Astrocyte (in vitro differentiated cells and primary cell): ENCODE results near the gene CHL1. TPM values are rescaled to one million over a fixed set of nuclear protein-coding genes. Genes with fewer than 3 reads are reported as not detected.

Experiments used
- DNase-seq: peaks from one replicate; pipeline ENCODE4 v3.0.0-alpha.2; 2010; ENCODE audit warnings: low read depth
- FAIRE-seq: peaks from 2 replicates; lab custom pipeline; 2011; peaks lifted over from hg19 to GRCh38; lab: Jason Lieb, UNC
- H2AFZ ChIP-seq: 2 replicates; pipeline ENCODE4 v1.6.0; 2012; ENCODE audit warnings: low read depth, low read length, inconsistent platforms
- H3K27ac ChIP-seq: 2 replicates; pipeline ENCODE4 v1.5.1; 2011; ENCODE audit warnings: low read depth, low read length, inconsistent platforms
- H3K27me3 ChIP-seq: 2 replicates; pipeline ENCODE4 v1.6.0; 2011; ENCODE audit warnings: low read length, inconsistent platforms; ENCODE audit not compliant: insufficient read depth
- H3K36me3 ChIP-seq: 2 replicates; pipeline ENCODE4 v1.5.1; 2011; ENCODE audit warnings: low read length, inconsistent platforms; ENCODE audit not compliant: insufficient read depth
- H3K4me1 ChIP-seq: 2 replicates; pipeline ENCODE4 v1.5.1; 2011; ENCODE audit warnings: low read length, inconsistent platforms; ENCODE audit not compliant: insufficient read depth
- H3K4me2 ChIP-seq: 2 replicates; pipeline ENCODE4 v1.6.0; 2012; ENCODE audit warnings: low read length, inconsistent platforms
- H3K4me3 ChIP-seq: 2 replicates; pipeline ENCODE4 v1.5.1; 2011; ENCODE audit warnings: low read depth, mild to moderate bottlenecking, low read length, inconsistent platforms; ENCODE audit not compliant: insufficient read depth
- H3K79me2 ChIP-seq: 2 replicates; pipeline ENCODE4 v1.6.0; 2012; ENCODE audit warnings: mild to moderate bottlenecking, low read length, inconsistent platforms; ENCODE audit not compliant: insufficient read depth
- H3K9ac ChIP-seq: 2 replicates; pipeline ENCODE4 v1.6.0; 2012; ENCODE audit warnings: mild to moderate bottlenecking, low read length, inconsistent platforms
- H3K9me3 ChIP-seq: 2 replicates; pipeline ENCODE4 v1.5.1; 2012; ENCODE audit warnings: low read depth, mild to moderate bottlenecking, low read length, inconsistent platforms; ENCODE audit not compliant: insufficient read depth
- H4K20me1 ChIP-seq: 2 replicates; pipeline ENCODE4 v1.6.0; 2012; ENCODE audit warnings: low read length, inconsistent platforms; ENCODE audit not compliant: insufficient read depth
- H3K27ac Mint-ChIP-seq: one replicate; pipeline ENCODE4 v1.8.0; 2021; ENCODE audit warnings: mild to moderate bottlenecking, mixed read lengths; ENCODE audit not compliant: unreplicated experiment
- H3K27me3 Mint-ChIP-seq: one replicate; pipeline ENCODE4 v1.8.0; 2021; ENCODE audit warnings: low read depth, mixed read lengths; ENCODE audit not compliant: unreplicated experiment
- H3K36me3 Mint-ChIP-seq: one replicate; pipeline ENCODE4 v1.8.0; 2021; ENCODE audit warnings: low read depth, mixed read lengths; ENCODE audit not compliant: unreplicated experiment
- H3K4me1 Mint-ChIP-seq: one replicate; pipeline ENCODE4 v1.8.0; 2021; ENCODE audit warnings: low read depth, mixed read lengths; ENCODE audit not compliant: unreplicated experiment
- H3K4me3 Mint-ChIP-seq: one replicate; pipeline ENCODE4 v1.8.0; 2021; ENCODE audit warnings: mild to moderate bottlenecking, moderate library complexity, mixed read lengths; ENCODE audit not compliant: unreplicated experiment
- H3K9me3 Mint-ChIP-seq: one replicate; pipeline ENCODE4 v1.8.0; 2021; ENCODE audit warnings: mild to moderate bottlenecking, mixed read lengths; ENCODE audit not compliant: unreplicated experiment
- CTCF ChIP-seq: IDR thresholded peaks from 2 replicates; pipeline ENCODE4 v1.5.1; 2011; ENCODE audit warnings: low read depth, mild to moderate bottlenecking, inconsistent platforms, low read length, moderate library complexity; ENCODE audit not compliant: insufficient read depth
- EZH2 ChIP-seq: IDR thresholded peaks from 2 replicates; pipeline ENCODE4 v1.6.1; 2012; ENCODE audit warnings: mild to moderate bottlenecking, low read length, inconsistent platforms; ENCODE audit not compliant: insufficient read depth
- total RNA-seq: library from RNA; stranded (reverse); gene quantifications from 2 replicates; pipeline ENCODE4 v1.2.1, GENCODE V29; 2021

Gene CHL1
- total RNA-seq, 1 donor from 2014 or later: not detected

DNA sequence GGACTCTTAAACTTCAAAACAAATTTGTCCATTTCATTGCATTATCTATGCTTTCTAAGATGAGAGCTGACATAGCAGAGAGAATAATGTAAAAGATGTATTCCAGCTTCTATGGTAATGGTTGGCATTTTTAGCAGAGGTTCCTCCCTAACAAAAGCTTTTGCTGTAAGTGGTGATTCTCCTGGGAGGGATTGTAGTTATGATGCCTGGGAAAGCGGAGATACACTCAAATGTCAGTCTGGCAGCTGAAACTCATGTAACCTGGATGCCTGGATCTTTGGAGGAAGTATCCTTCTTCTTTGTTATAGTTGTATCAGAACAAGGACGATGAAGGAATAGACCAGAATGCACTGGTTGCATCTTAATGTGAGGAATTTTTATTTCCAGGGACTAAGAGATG, 7.5 kb downstream of the CHL1 start:
- FAIRE-seq: no peak
- no peak for DNase-seq
- Mint-ChIP-seq H3K27ac (no peak overlapping the region), H3K4me1 (no peaks in the 10 kb centered on the region), H3K4me3 (no peak overlapping the region), H3K27me3 (no peaks in the 10 kb centered on the region), H3K36me3 (no peaks in the 10 kb centered on the region), H3K9me3 (peaks cover 5% of the 10 kb centered on the region)
- H3K4me1 ChIP-seq: no peaks in the 10 kb centered on the region
- no peak overlapping the region for H2AFZ ChIP-seq
- no peak overlapping the region for H3K9ac ChIP-seq
- H3K27ac ChIP-seq: no peak overlapping the region
- TF ChIP-seq EZH2 (no peak), CTCF (no peak)
- no peak overlapping the region for H3K4me2 ChIP-seq
- H3K9me3 ChIP-seq: no peaks in the 10 kb centered on the region
- no peaks in the 10 kb centered on the region for H3K79me2 ChIP-seq
- peaks cover 4% of the 10 kb centered on the region for H3K27me3 ChIP-seq
- no peak overlapping the region for H3K4me3 ChIP-seq
- H4K20me1 ChIP-seq: no peaks in the 10 kb centered on the region
- H3K36me3 ChIP-seq: no peaks in the 10 kb centered on the region

DNA sequence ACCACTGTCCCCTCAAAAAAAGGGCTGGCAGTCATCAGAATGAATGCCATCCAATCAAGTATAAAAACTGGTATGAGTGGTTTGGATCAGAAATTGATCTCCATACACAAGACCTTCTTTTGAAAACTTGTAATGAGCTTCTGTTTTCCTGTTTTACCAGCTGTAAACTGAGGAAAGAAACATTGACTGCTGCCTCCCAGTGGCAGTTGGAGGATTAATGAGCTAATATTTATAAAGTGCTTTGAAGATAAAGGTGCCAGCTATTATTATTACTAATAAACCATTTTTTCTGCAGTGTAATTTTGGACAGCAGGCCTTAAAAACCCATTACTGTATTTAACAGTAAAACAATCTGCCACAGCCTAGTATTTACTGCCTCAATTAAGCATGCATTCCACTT, 11.4 kb downstream of the CHL1 start:
- Histone ChIP-seq H3K4me1 (no peaks in the 10 kb centered on the region), H3K36me3 (no peaks in the 10 kb centered on the region), H3K4me3 (no peak overlapping the region), H3K27ac (no peak overlapping the region), H2AFZ (no peak overlapping the region), H3K79me2 (no peaks in the 10 kb centered on the region), H4K20me1 (no peaks in the 10 kb centered on the region), H3K4me2 (no peak overlapping the region), H3K9ac (no peak overlapping the region), H3K27me3 (no peaks in the 10 kb centered on the region), H3K9me3 (no peaks in the 10 kb centered on the region)
- Mint-ChIP-seq H3K27ac (no peak overlapping the region), H3K4me3 (no peak overlapping the region), H3K36me3 (no peaks in the 10 kb centered on the region), H3K27me3 (no peaks in the 10 kb centered on the region), H3K9me3 (peaks cover 5% of the 10 kb centered on the region), H3K4me1 (no peaks in the 10 kb centered on the region)
- DNase-seq (no peak), FAIRE-seq (no peak)
- no peak for TF ChIP-seq CTCF
- TF ChIP-seq EZH2: no peak

DNA sequence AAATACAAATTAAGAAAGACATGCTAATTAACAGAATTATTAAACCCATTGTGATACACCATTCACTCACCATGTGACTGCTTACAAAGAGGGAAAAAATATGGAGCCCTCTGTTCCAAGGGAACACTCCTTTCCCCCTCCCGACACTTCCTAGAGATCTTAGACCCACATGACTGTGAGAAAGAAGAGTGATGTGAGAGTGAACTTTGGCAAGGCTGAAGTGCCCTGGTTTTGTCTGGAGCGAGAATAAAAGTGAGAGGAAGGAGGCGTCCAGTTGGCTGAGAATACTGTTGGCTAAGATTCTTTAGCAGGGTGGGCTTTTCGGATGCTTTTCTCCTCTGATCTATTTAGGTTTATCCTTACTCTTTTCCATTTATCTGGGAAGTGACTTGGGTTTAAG, 14.1 kb downstream of the CHL1 start:
- no peak for FAIRE-seq

More for the DNA sequence above, 14.1 kb downstream of the CHL1 start:
- no peaks in the 10 kb centered on the region for H3K27me3 Mint-ChIP-seq
- Histone ChIP-seq H3K4me3 (no peak overlapping the region), H3K4me1 (no peaks in the 10 kb centered on the region), H3K27me3 (no peaks in the 10 kb centered on the region), H3K36me3 (no peaks in the 10 kb centered on the region), H2AFZ (no peak overlapping the region), H3K9me3 (no peaks in the 10 kb centered on the region), H3K9ac (no peak overlapping the region), H3K79me2 (no peaks in the 10 kb centered on the region), H3K4me2 (no peak overlapping the region), H3K27ac (no peak overlapping the region), H4K20me1 (no peaks in the 10 kb centered on the region)
- TF ChIP-seq CTCF: no peak
- no peak for TF ChIP-seq EZH2
- H3K36me3 Mint-ChIP-seq: no peaks in the 10 kb centered on the region
- no peaks in the 10 kb centered on the region for H3K4me1 Mint-ChIP-seq
- H3K27ac Mint-ChIP-seq: no peak overlapping the region
- H3K9me3 Mint-ChIP-seq: peaks cover 1% of the 10 kb centered on the region
- DNase-seq: no peak
- no peak overlapping the region for H3K4me3 Mint-ChIP-seq
